GM18867 (cell line): ENCODE data around the gene MICU1.
"Not testable (repeated sequence)": the region's sequence is repeated elsewhere in the genome, so short reads cannot be mapped to it uniquely, and the experiment has no call there.

ENCODE experiments used
- ATAC-seq: cut with Tn5 transposase; IDR thresholded peaks from one replicate; pipeline ENCODE4 v1.9.1; 2021; ENCODE audit warnings: mild to moderate bottlenecking, moderate library complexity; ENCODE audit not compliant: unreplicated experiment

The MICU1 gene

GRCh38 chr10:72333112-72334015 lies 292.5 kb downstream of the MICU1 start:
- ATAC-seq = no peak

DNA sequence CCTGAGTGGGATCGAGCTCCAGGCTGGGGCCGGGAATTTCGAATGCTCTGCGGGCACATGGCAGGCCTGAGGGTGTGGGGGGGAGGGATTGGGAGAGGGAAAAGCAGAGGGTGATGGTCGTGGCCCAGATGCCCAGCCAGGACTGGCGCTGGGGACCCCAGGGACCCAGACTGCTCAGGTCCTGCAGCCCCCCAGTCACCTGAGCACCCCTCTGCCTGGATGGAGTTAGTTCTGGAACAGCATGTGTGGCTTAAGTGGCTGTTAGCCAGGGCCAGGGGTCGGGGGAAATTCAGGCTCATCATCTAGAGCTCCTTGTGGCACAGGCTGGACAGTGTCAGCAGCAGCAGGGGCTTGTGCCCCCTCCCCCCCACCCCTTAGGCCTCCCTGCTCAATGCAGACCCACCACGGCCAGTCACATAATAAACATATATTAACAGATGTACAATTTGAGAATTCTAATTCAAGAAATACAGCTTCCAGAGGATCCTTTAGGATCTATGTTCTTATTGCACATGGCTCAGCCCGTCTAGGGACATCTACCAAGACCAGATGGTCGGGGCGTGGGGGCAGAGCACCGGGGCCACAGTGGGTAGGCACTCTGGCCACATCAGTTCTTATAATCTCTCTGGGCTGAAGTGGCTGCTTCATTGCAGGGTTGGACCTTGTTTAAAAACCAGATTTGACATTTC lies 293.3 kb downstream of the MICU1 start:
- no peak for ATAC-seq

GRCh38 chr10:72331575-72332422 lies 294.1 kb downstream of the MICU1 start:
- ATAC-seq = peak; percentile 52

- no peak for ATAC-seq
Measured at GRCh38 chr10:72330069-72330426, 295.8 kb downstream of the MICU1 start.

DNA sequence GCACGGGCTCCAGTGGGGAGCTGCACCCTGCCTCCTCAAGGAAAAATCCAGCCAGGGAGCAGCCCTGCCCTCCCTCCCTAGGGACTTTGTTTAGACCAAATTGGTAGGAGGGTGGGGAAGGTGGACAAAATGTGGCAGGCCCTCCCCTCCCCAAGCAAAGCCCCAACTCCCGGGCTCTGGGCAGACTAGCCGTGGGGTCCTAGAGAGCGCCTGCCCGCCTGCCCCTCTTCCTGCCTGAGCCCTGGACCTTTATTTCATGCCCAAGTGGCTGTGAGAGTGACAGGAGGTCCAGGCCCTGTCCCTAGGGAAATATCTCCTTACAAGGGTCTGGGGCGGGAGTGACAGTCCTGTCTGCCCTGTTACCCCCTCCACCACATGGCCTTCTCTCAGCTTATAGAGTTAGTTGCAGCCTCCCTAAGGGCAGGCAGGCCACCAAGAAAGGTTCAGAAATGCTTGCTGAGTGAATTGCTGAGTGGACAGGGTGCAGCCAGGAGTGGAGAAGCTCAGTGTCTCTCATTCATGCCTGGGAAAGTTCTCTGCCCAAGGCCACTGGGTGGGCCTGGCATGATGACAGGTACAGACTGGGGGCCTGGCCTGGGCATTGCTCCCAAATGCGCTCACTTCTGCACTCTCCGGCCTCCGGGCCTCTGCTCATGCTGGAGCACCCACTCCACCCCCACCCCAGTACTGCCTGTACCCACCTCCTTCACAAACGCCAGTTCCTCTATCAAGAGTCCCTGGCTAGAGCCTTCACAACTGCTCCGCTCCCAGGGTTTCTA lies 296.4 kb downstream of the MICU1 start:
- ATAC-seq = no peak

DNA sequence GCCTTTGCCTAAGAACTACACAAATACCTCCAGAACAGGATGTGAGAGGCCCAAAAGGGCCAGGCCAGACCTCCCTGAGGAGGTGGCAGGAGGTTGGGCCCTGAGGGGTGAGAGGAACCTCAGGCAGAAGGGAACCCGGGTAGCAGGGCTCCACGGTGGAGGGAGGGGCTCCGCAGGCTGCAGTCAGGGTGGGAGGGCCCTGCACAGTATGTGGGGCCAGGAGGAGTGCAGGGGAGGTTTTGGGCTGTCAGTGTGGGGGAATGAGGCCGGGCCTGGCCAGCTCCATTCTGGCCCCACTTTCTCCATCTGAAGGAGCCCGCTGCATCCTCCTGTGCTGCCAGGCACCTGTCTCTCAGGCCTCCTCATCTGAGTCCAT lies 297.1 kb downstream of the MICU1 start:
- ATAC-seq = no peak

GRCh38 chr10:72328045-72328828 lies 297.6 kb downstream of the MICU1 start:
- no peak for ATAC-seq

GRCh38 chr10:72326665-72327603 lies 298.9 kb downstream of the MICU1 start:
- not testable (repeated sequence) for ATAC-seq

- ATAC-seq = not testable (repeated sequence)
Measured at GRCh38 chr10:72325243-72326175, 300.4 kb downstream of the MICU1 start.

DNA sequence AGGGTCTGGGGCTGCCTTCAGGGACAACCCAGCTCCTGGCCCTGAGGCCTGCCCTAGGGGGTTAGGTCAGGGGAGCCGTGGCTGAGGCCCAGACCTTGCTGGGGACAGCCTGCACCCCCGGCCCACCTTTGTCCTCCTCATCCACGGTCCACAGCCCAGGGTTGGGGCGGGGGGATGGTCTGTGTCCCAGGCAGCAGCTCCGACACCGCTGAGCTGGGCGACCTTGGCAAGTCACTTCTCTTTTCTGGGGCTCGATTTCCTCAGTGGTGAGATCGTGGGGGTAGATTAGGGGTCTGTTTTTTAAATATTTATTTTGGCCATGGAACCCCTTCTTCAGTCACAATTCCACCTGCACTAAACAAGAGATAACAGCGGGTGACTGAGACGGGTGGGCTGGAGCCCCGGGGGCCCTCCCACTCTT lies 302.1 kb downstream of the MICU1 start:
- ATAC-seq = no peak

GRCh38 chr10:72323108-72323749 lies 302.6 kb downstream of the MICU1 start:
- ATAC-seq = no peak

GRCh38 chr10:72322280-72323058 lies 303.4 kb downstream of the MICU1 start:
- ATAC-seq = no peak

GRCh38 chr10:72322030-72322279 lies 303.9 kb downstream of the MICU1 start:
- ATAC-seq = no peak

DNA sequence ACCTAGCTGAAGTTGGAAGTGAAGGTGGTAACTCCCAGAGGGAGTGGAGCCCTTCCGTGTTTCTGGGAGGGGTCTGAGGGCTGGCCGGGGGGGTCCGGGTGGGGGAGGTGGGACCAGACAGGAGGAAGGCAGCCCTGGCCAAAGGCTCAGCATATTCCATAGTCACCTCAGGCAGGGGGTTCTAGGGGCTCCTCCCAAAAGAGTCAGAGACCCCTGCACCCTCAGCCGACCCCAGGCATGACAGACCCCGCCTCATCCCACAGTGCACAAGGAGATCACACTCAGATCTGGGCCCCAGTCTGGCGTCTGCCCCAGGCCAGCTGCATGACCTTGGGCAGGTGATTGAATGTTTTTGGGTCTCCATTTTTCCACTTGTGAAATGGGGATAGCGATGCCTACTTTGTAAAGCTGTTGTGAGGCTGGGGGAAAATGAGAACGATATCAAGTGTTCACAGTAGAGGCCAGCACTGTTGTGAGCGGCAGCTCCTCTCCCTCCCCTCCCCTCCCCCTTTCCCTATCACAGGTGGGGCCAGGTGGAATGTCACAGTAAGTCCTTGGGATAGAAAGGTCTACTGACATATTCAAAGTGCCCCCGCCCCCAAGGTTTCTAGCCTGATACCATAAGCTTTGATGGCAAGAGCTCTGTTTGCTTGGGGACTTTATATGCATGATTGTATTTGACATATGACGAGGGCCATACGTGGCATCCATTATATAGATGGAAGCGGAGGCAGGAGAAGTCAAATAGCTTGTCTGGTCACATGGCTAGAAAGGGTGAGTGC lies 304.4 kb downstream of the MICU1 start:
- ATAC-seq = no peak

DNA sequence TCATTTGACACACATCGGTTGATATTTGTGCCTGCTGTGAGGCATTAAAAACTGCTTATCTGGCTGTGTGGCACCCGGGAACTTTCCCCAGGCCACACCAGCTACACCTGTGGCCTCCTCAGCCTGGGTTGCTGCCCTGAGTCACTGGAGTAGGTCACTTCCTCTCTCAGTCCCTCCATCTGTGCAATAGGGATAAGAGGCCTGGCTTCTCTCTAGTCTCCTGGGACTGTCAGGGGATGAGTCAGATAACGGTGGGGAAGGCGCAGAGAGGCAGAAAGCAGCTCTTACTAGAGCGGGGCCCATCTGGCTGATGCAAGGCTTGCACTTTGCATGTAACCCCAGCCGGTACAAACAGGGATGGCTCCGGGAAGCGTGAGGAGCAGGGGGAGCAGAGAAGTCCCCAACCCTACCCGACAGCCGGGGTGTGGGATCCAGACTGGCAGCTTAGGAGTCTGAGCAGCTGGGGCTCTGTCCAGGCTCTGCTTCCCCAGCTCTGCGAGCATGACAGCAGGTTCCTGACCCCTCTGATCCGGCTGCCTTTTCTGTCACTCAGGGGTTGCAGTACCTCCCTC lies 305.1 kb downstream of the MICU1 start:
- peak; percentile 51 for ATAC-seq
